Heart left ventricle (tissue), 16 donors: ENCODE results near the gene CBX5. TPM values are rescaled to one million over a fixed set of nuclear protein-coding genes. Genes with fewer than 3 reads are reported as not detected.

Experiments used
- ATAC-seq, 4 donors: fragments of 200-7000 bp; cut with Tn5 transposase; one replicate each; pipeline ENCODE4 v1.9.1; 2020 to 2022; ENCODE audit warnings: moderate library complexity in 4 of 4, mild to moderate bottlenecking in 3 of 4, moderate number of reproducible peaks in 1 of 4
- DNase-seq, 5 donors: peaks; one replicate each; pipeline ENCODE4 v3.0.0-alpha.2; 2020
- H3K27ac ChIP-seq, 12 donors: fragments of 200-600 bp; sonication (generic) in 4 of 12; one replicate each; pipeline versions ENCODE4 v1.5.0 to v1.8.0; 2016 to 2022; ENCODE audit warnings: mild to moderate bottlenecking in 2 of 12
- H3K27me3 ChIP-seq, 9 donors: fragments of 200-600 bp; sonication (generic) in 2 of 9; one replicate each; pipeline versions ENCODE4 v1.5.1 to v1.8.0; 2016 to 2022; ENCODE audit warnings: mild to moderate bottlenecking in 3 of 9
- H3K36me3 ChIP-seq, 9 donors: fragments of 200-600 bp; sonication (generic) in 2 of 9; one replicate each; pipeline versions ENCODE4 v1.5.0 to v1.8.0; 2018 to 2022; ENCODE audit warnings: mild to moderate bottlenecking in 2 of 9
- H3K4me1 ChIP-seq, 12 donors: fragments of 200-600 bp; sonication (generic) in 4 of 12; one replicate each; pipeline versions ENCODE4 v1.5.0 to v1.8.0; 2016 to 2022; ENCODE audit warnings: mild to moderate bottlenecking in 3 of 12
- H3K4me3 ChIP-seq, 12 donors: fragments of 200-600 bp; sonication (generic) in 4 of 12; one replicate each; pipeline versions ENCODE4 v1.5.0 to v1.8.0; 2017 to 2022; ENCODE audit warnings: mild to moderate bottlenecking in 9 of 12, moderate library complexity in 4 of 12
- H3K9me3 ChIP-seq, 12 donors: fragments of 200-600 bp; sonication (generic) in 4 of 12; one replicate each; pipeline versions ENCODE4 v1.5.0 to v1.8.0; 2016 to 2022; ENCODE audit warnings: mild to moderate bottlenecking in 1 of 12
- POLR2A ChIP-seq, 2 donors: fragments of 450-650 bp; IDR thresholded peaks; one replicate each; pipeline ENCODE4 v1.6.1; 2017; ENCODE audit warnings: antibody characterized with exemption in 2 of 2, mild to moderate bottlenecking in 2 of 2, moderate library complexity in 2 of 2
- WGBS, 4 donors: extraction: QIAGEN DNeasy Blood & Tissue Kit in 2 of 4; methylation state at CpG; one replicate each; pipeline versions ENCODE4 v1.1.5 to v1.1.7; 2013 to 2018; 5-methylcytosine and 5-hydroxymethylcytosine counted together
- intact Hi-C, 10 donors: fragments of 100-400 bp; cut with DNase I; formaldehyde crosslinking; loops; one replicate each; pipeline versions ENCODE4 v1.11.1 to v1.14.2; 2022
- polyA plus RNA-seq, 2 donors: library from polyadenylated mRNA; stranded (reverse); fragments of 200-250 nt; gene quantifications; one replicate each; pipeline ENCODE4 v1.2.3, GENCODE V29; 2013
- total RNA-seq, 9 donors: library from RNA; depleted of rRNA in 2 of 9; stranded (reverse); fragments of >200 nt in 2 of 9; fragmentation: NEBNext Ultra II Directional in 3 of 9; extraction: Animal tissue kit (Norgen Biotek cat#: 25700) in 3 of 9; gene quantifications; one replicate each; pipeline versions ENCODE4 v1.1.0 to v1.2.4, GENCODE V29; 2016 to 2023
- TF ChIP-seq, protein P1 (sequence below), 12 donors: fragments of 200-600 bp; sonication (generic) in 4 of 12; IDR thresholded peaks; one replicate each; pipeline versions ENCODE4 v1.5.0 to v1.8.0; 2018 to 2022; ENCODE audit warnings: antibody characterized with exemption in 12 of 12, mild to moderate bottlenecking in 5 of 12
- donor health status: ischemic (EF 13 %, LVEDD 7.1; RV severe dilation, severe dysfunction).
- donor health status: healthy with polysubstance abuse.
- donor health status: DM: no; HTN: yes; CAD: no.
- donor health status: DM: no; HTN: no; CAD: no.
- donor health status: ischemic (EF 25% LVEDD 6.9; RV normal size, moderate dysfunction).
- donor health status: ischemic (EF 25% LVEDD 5.7; RV mildly dilated, moderate dysfunction).
- donor health status: healthy.
- donor health status: DM: yes; HTN: yes; CAD: no.
- donor health status: ischemic (EF 35%, LVEDD 5.7; RV mildly dilated, moderate dysfunction).
- donor health status: nonischemic (EF 11% LVEDD 7.7; RV severe dilation, severe dysfunction).
- donor health status: DM: yes; HTN: yes; CAD: no.
- donor health status: PGD.
- donor health status: ischemic (EF 29% LVEDD 5.4; RV normal size, mild dysfunction).
- donor health status: nonischemic (EF 23%, LVEDD 6.1; RV moderate dilation, normal function).

CBX5 gene
- total and polyA plus RNA-seq, 11 donors = 18.4 to 59.5 (median 39.9) TPM

DNA sequence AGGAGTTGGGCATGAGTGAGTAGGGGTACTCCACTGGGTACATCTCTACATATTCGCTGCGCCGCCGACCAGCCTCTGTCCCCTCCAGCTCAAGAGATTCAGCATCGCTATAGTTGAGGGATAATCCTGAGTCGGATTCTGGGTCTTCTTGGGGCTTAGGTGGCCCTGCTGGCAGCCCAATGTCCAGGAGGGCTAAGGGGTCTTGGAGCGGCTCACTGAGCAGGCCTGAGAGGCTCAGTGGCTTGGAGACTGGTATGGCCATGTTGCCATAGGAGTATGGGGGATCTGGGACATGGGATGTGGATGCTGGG is 13.0 kb upstream of the CBX5 start:
- peaks cover 0 to 38% (median 0%) of the 10 kb centered on the region in 12 donors for H3K4me1 ChIP-seq
- 85 to 98% (median 97%) methylated on average over 3 to 7 of the region's 7 CpGs for WGBS, 4 donors
- H3K36me3 ChIP-seq = peaks cover 0 to 17% (median 11%) of the 10 kb centered on the region in 9 donors
- peak overlapping the region in 1 of 12 donors; percentile 24 for H3K27ac ChIP-seq
- TF ChIP-seq, protein P1, sequence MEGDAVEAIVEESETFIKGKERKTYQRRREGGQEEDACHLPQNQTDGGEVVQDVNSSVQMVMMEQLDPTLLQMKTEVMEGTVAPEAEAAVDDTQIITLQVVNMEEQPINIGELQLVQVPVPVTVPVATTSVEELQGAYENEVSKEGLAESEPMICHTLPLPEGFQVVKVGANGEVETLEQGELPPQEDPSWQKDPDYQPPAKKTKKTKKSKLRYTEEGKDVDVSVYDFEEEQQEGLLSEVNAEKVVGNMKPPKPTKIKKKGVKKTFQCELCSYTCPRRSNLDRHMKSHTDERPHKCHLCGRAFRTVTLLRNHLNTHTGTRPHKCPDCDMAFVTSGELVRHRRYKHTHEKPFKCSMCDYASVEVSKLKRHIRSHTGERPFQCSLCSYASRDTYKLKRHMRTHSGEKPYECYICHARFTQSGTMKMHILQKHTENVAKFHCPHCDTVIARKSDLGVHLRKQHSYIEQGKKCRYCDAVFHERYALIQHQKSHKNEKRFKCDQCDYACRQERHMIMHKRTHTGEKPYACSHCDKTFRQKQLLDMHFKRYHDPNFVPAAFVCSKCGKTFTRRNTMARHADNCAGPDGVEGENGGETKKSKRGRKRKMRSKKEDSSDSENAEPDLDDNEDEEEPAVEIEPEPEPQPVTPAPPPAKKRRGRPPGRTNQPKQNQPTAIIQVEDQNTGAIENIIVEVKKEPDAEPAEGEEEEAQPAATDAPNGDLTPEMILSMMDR (IDR thresholded peaks at IDR 0.05) = no peak
- TF ChIP-seq POLR2A (IDR thresholded peaks at IDR 0.05) = no peak
- no peaks in the 10 kb centered on the region for H3K9me3 ChIP-seq
- H3K4me3 ChIP-seq = no peak overlapping the region
- H3K27me3 ChIP-seq = no peaks in the 10 kb centered on the region
- no peak for DNase-seq
- intact Hi-C loops = loop anchor here in 5 of 10 donors (5.0 to 10.0 kb wide), 3 partner anchors 64 to 72 kb away; partner anchors contain the start of gene GPR84 (in 3 of the 5)
- ATAC-seq = no peak

DNA sequence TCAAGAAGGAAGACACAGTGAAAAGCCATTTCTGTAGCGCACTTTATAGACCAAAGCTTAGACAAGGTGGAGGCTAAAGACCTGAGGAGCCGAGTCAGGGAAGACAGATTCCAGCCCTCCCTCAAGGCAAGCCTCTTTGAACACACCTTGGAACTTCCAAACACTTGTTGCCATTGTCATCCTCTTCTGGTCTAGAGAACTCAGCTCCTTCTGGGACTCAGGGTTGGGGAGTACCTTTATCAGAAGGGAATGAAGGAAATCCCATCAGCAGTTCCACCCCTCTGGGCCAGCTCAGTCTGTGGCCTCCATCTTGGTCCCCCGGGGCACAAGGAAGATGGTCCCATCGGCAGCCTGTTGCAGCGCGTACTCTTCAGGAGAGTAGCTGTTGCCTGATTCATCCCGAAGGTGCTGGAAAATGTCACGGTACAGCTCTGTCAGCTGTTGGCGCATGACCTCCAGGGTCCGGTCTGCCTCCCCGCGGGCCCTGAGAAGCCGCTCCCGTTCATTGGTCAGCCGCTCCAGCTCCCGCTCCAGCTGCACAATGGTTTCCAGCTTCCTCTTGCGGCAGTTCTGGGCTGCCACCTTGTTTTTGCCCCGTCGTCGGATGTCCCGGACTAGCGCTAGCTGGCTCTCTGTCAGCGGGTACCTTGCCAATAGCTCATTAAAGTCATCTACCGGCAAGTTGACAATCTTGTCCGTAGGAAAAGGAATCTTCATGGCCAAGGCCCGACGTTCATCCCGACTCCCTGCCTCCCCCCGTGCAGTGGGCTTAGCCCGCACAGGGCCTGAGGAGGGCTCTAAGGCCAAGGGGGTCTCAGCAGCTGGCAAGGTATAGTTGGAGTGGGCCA is 12.4 kb upstream of the CBX5 start:
- Histone ChIP-seq H3K4me3 (no peak overlapping the region), H3K36me3 (peaks cover 0 to 23% (median 17%) of the 10 kb centered on the region in 9 donors), H3K4me1 (peaks cover 0 to 36% (median under 1%) of the 10 kb centered on the region in 12 donors), H3K27ac (peak overlapping the region in 1 of 12 donors; percentile 24), H3K9me3 (no peaks in the 10 kb centered on the region), H3K27me3 (no peaks in the 10 kb centered on the region)
- ATAC-seq = peak in 3 of 4 donors; percentile 31 to 64 (median 63)
- WGBS, 4 donors = 71 to 86% (median 80%) methylated on average over 24 to 30 of the region's 30 CpGs
- intact Hi-C loops = loop anchor here in 5 of 10 donors (5.0 to 10.0 kb wide), 3 partner anchors 65 to 72 kb away; partner anchors contain the start of gene GPR84 (in 3 of the 5)
- peak in 3 of 5 donors; percentile 19 to 57 (median 48) for DNase-seq
- TF ChIP-seq POLR2A (IDR thresholded peaks at IDR 0.05) = no peak
- TF ChIP-seq, protein P1 (IDR thresholded peaks at IDR 0.05) = no peak

DNA sequence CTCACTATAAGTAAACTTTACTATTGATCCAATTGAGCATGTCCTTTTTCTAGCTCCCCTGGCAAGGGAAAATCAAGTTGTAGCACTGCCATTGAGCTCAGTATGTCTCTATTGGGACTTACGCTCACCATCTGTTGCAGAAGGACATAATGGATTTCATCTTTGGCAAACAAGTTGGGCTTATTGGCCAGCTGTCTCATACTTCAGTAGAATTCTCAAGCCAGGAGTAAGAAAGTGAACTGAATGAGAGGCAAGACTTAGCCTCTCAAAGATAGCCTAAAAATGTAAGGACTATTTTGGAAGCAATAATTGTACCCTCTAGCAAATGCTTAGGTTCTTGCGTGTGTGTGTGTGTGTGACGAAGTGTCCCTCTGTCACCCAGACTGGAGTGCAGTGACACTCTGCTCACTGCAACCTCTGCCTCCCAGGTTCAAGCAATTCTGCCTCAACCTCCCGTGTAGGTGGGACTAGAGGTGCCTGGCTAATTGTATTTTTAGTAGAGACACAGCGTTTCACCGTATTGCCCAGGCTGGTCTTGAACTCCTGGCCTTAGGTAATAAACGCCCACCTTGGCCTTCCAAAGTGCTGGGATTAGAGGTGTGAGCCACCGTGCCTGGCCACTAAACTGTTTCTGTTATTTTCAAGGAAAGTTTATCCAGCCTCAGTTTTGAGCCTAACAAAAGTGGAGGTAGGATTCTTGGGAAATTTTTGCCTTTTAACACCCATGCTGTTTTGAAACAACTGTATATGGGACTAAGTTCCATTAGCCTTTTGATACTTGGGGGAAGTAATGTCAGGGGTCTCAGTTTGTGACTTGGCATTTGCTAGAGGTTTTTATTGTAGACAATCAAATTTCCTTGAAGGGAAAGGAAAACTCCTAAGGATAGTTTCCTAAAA is 7.6 kb upstream of the CBX5 start:
- peaks cover 0 to 70% (median 65%) of the 10 kb centered on the region in 9 donors for H3K36me3 ChIP-seq
- no peaks in the 10 kb centered on the region for H3K27me3 ChIP-seq
- H3K9me3 ChIP-seq = no peaks in the 10 kb centered on the region
- peaks cover 9 to 59% (median 42%) of the 10 kb centered on the region in 12 donors for H3K4me1 ChIP-seq
- H3K27ac ChIP-seq = no peak overlapping the region
- DNase-seq = no peak
- ATAC-seq = no peak
- TF ChIP-seq, protein P1 (IDR thresholded peaks at IDR 0.05) = no peak
- TF ChIP-seq POLR2A (IDR thresholded peaks at IDR 0.05) = no peak
- intact Hi-C loops = loop anchor here in 2 of 10 donors (5.0 to 10.0 kb wide), 2 partner anchors 67 to 70 kb away; no protein-coding TSS in a partner anchor
- 71 to 77% (median 74%) methylated on average over 8 of the region's 8 CpGs for WGBS, 4 donors
- H3K4me3 ChIP-seq = no peak overlapping the region
